Endothelial cell of umbilical vein (primary cell): ENCODE results near the gene NOTCH2. TPM values are rescaled to one million over a fixed set of nuclear protein-coding genes. Genes with fewer than 3 reads are reported as not detected.
"Not testable (repeated sequence)": the region's sequence is repeated elsewhere in the genome, so short reads cannot be mapped to it uniquely, and the experiment has no call there.

ENCODE experiments used
- BruUV-seq: library from RNA; stranded (reverse); fragments of 400-500 nt; replicated peaks from 2 replicates; lab custom pipeline; 2021; lab: Mats Ljungman, UMichigan
- CTCF ChIA-PET: fragments of 300-600, 350-600 bp; sonication (Branson Sonifier 250); formaldehyde crosslinking; loops from one replicate; lab custom pipeline; 2021; ENCODE audit warnings: antibody characterized with exemption, inconsistent platforms; lab: Charles Lee
- POLR2A ChIA-PET: fragments of 300-600, 350-600 bp; sonication (Branson Sonifier 250); formaldehyde crosslinking; loops from one replicate; lab custom pipeline; 2021; ENCODE audit warnings: antibody characterized with exemption, inconsistent platforms; lab: Charles Lee
- DNase-seq: peaks from one replicate; pipeline ENCODE4 v3.0.0-alpha.2; 2011; ENCODE audit warnings: low read depth, low spot score
- FAIRE-seq: peaks from 2 replicates; lab custom pipeline; 2011; peaks lifted over from hg19 to GRCh38; lab: Jason Lieb, UNC
- H2AFZ ChIP-seq: 2 replicates; pipeline ENCODE4 v1.6.0; 2012; ENCODE audit warnings: low read depth, low read length, control low read depth, inconsistent platforms
- H3K27ac ChIP-seq: 2 replicates; pipeline ENCODE4 v1.5.1; 2011; ENCODE audit warnings: low read depth, mild to moderate bottlenecking, control low read depth, low read length, moderate library complexity; ENCODE audit not compliant: insufficient read depth
- H3K27me3 ChIP-seq, 2 experiments: 2 replicates each; pipeline versions ENCODE4 v1.6.0 to v1.6.1; 2011; ENCODE audit warnings: low read length in 2 of 2, mixed read lengths in 1 of 2; ENCODE audit not compliant: control insufficient read depth in 2 of 2, insufficient read depth in 2 of 2
- H3K36me3 ChIP-seq, 2 experiments: 2 replicates in 1 of 2; 3 replicates in 1 of 2; pipeline ENCODE4 v1.5.1; 2011; ENCODE audit warnings: low read length in 2 of 2, mild to moderate bottlenecking in 1 of 2, moderate library complexity in 1 of 2; ENCODE audit not compliant: control insufficient read depth in 2 of 2, insufficient read depth in 2 of 2; ENCODE audit errors: extremely low read depth in 1 of 2
- H3K4me1 ChIP-seq: 3 replicates; pipeline ENCODE4 v1.5.1; 2011; ENCODE audit warnings: mild to moderate bottlenecking, low read length; ENCODE audit not compliant: control insufficient read depth, insufficient read depth; ENCODE audit errors: extremely low read depth
- H3K4me2 ChIP-seq: 2 replicates; pipeline ENCODE4 v1.6.1; 2011; ENCODE audit warnings: low read length, control low read depth, mixed read lengths; ENCODE audit not compliant: insufficient read depth
- H3K4me3 ChIP-seq, 3 experiments: fragments of 200-600 bp in 1 of 3; sonication (generic), shearing (Covaris generic) in 1 of 3; replicated peaks in 1 of 3; 2 replicates each; pipeline ENCODE4 v1.5.1; 2011 to 2016; ENCODE audit warnings: control low read depth in 3 of 3, low read length in 3 of 3, mild to moderate bottlenecking in 2 of 3, inconsistent platforms in 1 of 3, low read depth in 1 of 3, moderate library complexity in 1 of 3; ENCODE audit not compliant: insufficient read depth in 1 of 3
- H3K79me2 ChIP-seq: 2 replicates; pipeline ENCODE4 v1.6.0; 2012; ENCODE audit warnings: low read length, inconsistent platforms; ENCODE audit not compliant: control insufficient read depth, insufficient read depth
- H3K9ac ChIP-seq: replicated peaks from 2 replicates; pipeline ENCODE3; 2011; ENCODE audit warnings: low read length, control low read depth; ENCODE audit not compliant: insufficient read depth; ENCODE audit errors: extremely low read depth
- H3K9me1 ChIP-seq: replicated peaks from 3 replicates; pipeline ENCODE4 v1.6.0; 2011; ENCODE audit warnings: mild to moderate bottlenecking, low read length; ENCODE audit not compliant: control insufficient read depth, insufficient read depth; ENCODE audit errors: extremely low read depth
- H3K9me3 ChIP-seq: replicated peaks from 2 replicates; pipeline ENCODE4 v1.5.1; 2012; ENCODE audit warnings: low read length, inconsistent platforms; ENCODE audit not compliant: control insufficient read depth, insufficient read depth
- H4K20me1 ChIP-seq: replicated peaks from 2 replicates; pipeline ENCODE3; 2011; ENCODE audit warnings: mild to moderate bottlenecking, low read length; ENCODE audit not compliant: control insufficient read depth, insufficient read depth; ENCODE audit errors: extremely low read depth
- dilution Hi-C: fragments of 300-500 bp; cut with MboI; formaldehyde crosslinking; loops from one replicate; pipeline ENCODE4 v1.15.0; 2019; ENCODE audit warnings: low sequenced_read_pairs; ENCODE audit not compliant: extremely low pct_ligation_motif_present
- intact Hi-C: fragments of 100-400 bp; cut with micrococcal nuclease; formaldehyde crosslinking; loops from one replicate; pipeline ENCODE4 v1.10.0; 2022
- polyA plus RNA-seq, 4 experiments: library from polyadenylated mRNA; depleted of rRNA in 3 of 4; stranded (reverse) in 3 of 4; unstranded in 1 of 4; fragments of >200 nt; gene quantifications; 2 replicates each; pipeline versions ENCODE4 v1.2.1 to v1.2.3, GENCODE V29; 2011 to 2012; ENCODE audit warnings: missing spikeins in 1 of 4
- total RNA-seq: library from RNA; stranded (reverse); gene quantifications from 2 replicates; pipeline ENCODE4 v1.2.3, GENCODE V29; 2021

Gene NOTCH2
- total and polyA plus RNA-seq, 2 donors (not counting 3 experiments of a cell fraction or from before 2014, with no cell fraction given): 14.3 to 49.1 TPM

DNA sequence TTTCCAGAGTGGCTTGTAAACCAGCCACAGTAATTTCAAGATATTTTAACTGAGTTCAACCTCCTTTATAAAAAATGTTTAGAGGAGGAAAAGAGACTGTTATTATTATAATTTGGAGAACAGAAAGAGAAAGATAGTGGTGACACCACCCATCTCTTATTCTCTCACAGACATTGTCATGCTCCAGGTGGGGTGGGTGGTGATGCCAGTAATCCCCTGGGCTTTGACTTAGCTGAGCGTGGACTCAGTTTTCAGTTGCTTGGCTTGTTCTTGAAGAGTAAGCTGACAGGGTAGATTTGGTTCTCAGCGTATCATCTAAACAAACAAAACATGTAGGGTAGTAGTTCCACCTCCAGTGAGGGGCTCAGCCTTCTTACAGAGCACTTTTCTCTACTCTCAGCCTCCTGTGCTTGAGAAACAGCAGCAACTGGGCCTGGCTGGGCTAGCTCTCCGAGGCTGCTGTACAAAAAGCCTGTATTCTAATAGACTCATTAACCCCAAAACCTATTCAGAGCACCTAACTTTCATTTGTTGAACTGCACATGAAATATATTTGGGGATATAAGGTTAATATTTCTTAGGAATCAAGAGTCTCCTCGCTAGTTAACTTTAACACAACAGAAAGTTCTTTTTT lies 24.2 kb upstream of the NOTCH2 start:
- H3K36me3 ChIP-seq, H3K4me3 ChIP-seq, BruUV-seq, DNase-seq, H3K27ac ChIP-seq, intact Hi-C loops, H3K9me1 ChIP-seq, H3K27me3 ChIP-seq, FAIRE-seq, H3K9me3 ChIP-seq, H4K20me1 ChIP-seq, dilution Hi-C loops, CTCF ChIA-PET, H3K79me2 ChIP-seq, H3K4me2 ChIP-seq, H2AFZ ChIP-seq, H3K9ac ChIP-seq, H3K4me1 ChIP-seq, POLR2A ChIA-PET: not testable (repeated sequence)

DNA sequence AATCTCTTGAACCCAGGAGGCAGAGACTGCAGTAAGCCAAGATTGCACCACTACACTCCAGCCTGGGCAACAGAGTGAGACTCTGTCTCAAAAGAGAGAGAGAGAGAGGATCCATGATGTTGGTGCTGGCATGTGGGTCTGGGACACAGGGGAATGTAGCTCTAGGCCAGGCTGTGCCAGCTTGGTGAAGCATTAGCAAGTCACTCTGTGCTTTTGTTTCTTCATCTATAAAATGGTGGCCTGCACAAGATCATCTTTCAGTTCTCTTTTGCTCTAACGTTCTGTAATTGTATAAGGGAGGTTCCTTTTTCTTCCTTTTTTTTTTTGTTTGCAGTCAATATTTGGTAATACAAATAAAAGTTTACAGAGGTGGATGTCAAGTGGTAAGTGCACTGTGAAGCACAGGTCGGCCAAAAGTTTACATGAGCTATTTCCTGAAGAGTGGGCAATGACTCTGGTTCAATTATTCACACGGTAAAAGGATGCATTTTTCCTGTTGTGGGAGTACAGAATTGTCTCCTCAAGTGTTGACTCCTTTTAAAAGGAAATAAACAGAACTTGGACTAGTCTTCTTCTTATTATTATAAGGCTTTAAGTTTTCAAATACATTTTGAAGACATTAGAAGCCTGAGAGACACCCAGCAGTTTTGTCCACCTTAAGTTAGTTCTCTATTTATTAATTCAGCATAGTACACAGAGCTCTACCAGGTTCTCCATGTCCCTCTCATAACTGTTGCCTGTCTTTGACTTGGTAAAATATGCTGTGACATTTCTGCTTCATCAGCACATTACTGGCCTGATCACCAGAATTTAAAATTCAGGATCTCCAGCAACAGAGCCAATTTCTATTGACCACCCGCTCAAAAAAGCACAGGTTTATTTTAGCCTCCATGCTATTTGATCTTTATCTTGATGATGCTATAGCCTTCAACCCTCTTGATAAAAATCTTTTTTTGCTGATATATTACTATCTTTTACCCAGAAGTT lies 23.1 kb upstream of the NOTCH2 start:
- H3K9me3 ChIP-seq, H3K4me2 ChIP-seq, H3K4me1 ChIP-seq, DNase-seq, H3K4me3 ChIP-seq, H3K79me2 ChIP-seq, intact Hi-C loops, H3K9me1 ChIP-seq, dilution Hi-C loops, H3K27ac ChIP-seq, BruUV-seq, POLR2A ChIA-PET, H3K27me3 ChIP-seq, H3K9ac ChIP-seq, H3K36me3 ChIP-seq, FAIRE-seq, CTCF ChIA-PET, H4K20me1 ChIP-seq, H2AFZ ChIP-seq: not testable (repeated sequence)

DNA sequence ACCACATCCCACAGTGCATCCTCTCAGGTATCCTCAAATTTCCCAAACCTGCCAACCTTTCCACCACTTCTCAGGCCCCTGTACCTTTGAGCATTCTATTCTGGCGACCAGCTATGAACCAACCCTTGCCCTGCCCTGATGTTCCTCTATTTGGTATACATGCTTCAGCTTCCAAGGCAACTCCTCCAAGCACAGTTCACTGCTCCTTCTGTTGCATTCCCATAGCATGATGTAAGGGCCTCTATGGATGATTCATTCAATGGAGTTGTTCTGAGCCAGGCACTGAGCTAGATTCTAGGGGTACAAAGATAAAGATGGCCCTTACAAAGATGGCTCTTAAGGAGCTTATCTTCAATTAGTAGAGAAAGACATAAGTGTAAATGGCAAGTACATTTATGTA lies 21.4 kb upstream of the NOTCH2 start:
- BruUV-seq, H3K27me3 ChIP-seq, H4K20me1 ChIP-seq, H3K79me2 ChIP-seq, FAIRE-seq, H3K9me3 ChIP-seq, CTCF ChIA-PET, DNase-seq, H3K4me3 ChIP-seq, H3K36me3 ChIP-seq, intact Hi-C loops, dilution Hi-C loops, H3K4me1 ChIP-seq, H3K9ac ChIP-seq, POLR2A ChIA-PET, H3K9me1 ChIP-seq, H3K27ac ChIP-seq, H3K4me2 ChIP-seq, H2AFZ ChIP-seq: not testable (repeated sequence)
